SK-N-MC (cell line): ENCODE measurements around the gene TSR1.

Source experiments
- EZH2 ChIP-seq: fragments of 200-600 bp; sonication (generic); IDR thresholded peaks from one replicate; pipeline ENCODE4 v1.6.1; 2017; ENCODE audit warnings: antibody characterized with exemption
- FOXP2 ChIP-seq: optimal IDR thresholded peaks from 2 replicates; pipeline ENCODE3; 2011; ENCODE audit warnings: mild to moderate bottlenecking, moderate library complexity; ENCODE audit not compliant: insufficient read depth; ENCODE audit errors: extremely low read length, control extremely low read depth

- TF ChIP-seq EZH2 (no peak), FOXP2 (no peak)
These were observed 10.2 kb upstream of the TSR1 start for GRCh38 chr17:2346475-2346874.
